ENCODE measurements around the gene DBNDD1. TPM values are rescaled to one million over a fixed set of nuclear protein-coding genes. Genes with fewer than 3 reads are reported as not detected.
"Not testable (repeated sequence)": the region's sequence is repeated elsewhere in the genome, so short reads cannot be mapped to it uniquely, and the experiment has no call there.

Gene DBNDD1, protein sequence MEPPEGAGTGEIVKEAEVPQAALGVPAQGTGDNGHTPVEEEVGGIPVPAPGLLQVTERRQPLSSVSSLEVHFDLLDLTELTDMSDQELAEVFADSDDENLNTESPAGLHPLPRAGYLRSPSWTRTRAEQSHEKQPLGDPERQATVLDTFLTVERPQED
- 0.22 and 0.41 TPM in 2 replicates for total RNA-seq

DNA sequence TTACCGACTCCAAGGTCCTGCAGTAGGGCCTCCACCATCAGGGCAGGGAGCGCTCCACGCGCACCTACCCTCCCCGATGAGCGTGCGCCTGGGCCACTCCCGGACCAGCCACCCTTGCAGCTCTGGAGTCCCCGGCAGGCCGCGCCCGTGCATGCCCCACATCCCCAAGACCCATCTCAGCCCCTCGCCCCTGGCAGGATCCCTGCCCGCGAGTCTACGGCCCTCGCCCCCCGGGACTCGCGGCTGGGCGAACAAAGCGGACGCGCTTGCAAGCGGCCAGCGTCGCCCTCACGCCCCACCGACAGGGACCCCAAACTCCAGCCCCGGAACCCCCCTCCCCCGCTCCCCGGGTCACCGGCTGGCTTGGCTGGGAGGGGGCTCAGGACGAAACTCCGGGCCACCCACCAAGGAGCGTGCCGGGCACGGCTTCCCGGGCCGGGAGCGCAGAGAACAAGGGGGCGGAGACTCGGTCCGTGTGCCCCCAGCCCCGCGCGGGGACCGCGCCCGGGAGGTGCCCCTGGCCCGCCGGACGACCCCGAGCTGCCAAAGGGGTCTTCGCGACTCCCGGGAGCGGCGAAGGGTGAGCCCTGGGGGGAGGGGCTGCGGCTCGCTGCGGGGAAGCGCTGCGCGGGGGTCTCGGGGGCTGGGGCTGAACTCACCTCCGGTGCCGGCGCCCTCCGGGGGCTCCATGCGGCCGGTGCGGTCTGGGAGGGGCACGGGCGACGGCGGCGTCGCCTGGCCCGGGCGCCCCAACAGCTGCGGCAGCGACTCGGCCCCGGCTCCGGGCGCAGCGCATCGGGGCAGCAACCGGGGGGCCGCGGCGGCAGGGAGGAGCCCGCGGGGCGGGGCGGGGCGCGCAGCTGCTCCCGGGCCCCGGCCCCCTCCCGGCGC lies at the start of gene DBNDD1:
DBNDD1 (minus strand) TSS at position 805 of the 891 bp plus-strand sequence; CDS start at position 690, 115 bp downstream.
- intact Hi-C loops (cut with micrococcal nuclease), result loop anchor here (2.0 kb wide), 1 partner anchor 46 kb away; no protein-coding TSS in a partner anchor

DNA sequence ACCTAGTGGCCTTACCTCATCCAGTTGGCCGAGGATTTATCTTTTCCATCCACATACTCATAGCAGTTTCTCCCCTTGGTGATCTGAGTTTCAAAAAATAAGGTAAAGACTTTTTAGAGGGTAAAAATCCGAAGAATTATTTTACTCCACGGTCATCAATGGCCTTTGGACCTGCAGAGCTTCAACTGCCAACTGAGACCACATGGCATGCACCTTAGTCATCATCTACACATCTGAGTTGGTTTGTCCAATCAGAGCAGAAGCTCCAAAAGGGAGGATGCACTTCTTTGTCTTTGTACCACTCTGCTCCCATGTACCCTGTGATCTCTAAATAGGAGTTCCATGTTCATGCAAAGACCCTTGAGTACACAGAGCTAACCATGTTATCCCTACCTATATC lies 42.2 kb upstream of the DBNDD1 start:
- intact Hi-C loops (cut with micrococcal nuclease), result no loop called here

DNA sequence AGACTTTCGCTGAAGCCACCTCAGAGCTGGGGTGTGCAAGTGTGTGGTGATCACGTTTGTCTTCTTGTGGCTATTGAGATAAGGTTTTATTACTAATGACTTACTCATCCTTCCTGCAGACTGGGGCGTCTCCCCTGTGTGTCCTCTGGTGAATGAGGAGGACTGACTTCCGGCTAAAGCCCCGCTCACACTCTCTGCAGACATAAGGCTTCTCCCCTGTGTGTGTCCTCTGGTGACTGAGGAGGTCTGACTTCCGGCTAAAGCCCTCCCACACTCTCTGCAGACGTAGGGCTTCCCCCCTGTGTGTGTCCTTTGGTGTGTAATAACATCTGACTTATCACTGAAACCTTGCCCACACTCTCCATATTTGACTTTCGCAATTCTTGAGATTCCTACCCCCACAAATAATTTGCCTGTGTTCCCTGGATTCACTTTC lies 38.5 kb upstream of the DBNDD1 start:
- intact Hi-C loops (cut with micrococcal nuclease), result no loop called here

DNA sequence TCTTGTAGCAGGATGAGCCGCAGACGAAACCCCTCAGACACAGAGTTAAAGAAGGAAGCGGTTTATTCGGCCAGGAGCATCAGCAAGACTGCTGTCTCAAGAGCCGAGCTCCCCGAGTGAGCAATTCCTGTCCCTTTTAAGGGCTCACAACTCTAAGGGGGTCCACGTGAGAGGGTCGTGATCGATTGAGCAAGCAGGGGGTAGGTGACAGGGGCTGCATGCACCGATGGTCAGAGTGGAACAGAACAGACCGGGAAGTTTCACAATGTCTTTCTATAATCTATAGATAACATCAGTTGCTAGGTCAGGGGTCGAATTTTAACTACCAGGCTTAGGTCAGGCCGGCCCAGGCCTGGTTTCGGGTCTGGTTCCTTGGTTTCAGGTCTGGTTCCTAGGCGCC lies 37.3 kb upstream of the DBNDD1 start:
- intact Hi-C loops (cut with micrococcal nuclease), result not testable (repeated sequence)

DNA sequence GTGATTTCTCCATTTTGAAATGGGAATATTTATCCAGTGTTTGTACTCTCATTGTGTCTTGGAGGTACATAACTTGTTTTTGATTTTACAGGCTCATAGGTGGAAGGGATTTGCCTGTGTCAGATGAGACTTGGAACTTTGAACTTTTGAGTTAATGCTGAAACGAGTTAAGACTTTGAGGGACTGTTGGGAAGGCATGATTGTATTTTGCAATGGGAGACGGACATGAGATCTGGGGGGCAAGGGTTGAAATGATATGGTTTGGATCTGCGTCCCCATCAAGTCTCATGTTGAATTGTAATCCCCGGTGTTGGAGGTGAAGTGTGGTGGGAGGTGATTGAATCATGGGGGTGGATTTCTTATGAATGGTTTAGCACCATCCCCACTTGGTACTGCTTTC lies 36.1 kb upstream of the DBNDD1 start:
- intact Hi-C loops (cut with micrococcal nuclease), result no loop called here

DNA sequence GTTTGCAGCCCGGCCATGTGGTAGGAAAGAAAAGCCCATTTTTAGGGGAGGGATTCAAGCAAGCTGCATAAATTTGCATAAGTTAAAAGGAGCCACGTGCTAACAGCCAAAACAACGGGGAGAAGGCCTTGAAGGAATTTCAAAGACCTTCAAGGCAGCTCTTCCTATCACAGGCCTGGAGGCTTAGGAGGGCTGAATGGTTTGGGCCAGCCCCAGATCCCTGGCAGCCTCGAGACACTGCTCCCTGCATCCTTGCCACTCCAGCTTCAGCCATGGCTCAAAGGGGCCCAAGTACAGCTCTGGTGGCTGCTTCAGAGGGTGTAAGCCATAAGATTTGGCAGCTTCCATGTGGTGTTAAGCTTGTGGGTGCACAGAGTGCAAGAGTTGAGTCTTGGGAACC lies 35.3 kb upstream of the DBNDD1 start:
- intact Hi-C loops (cut with micrococcal nuclease), result no loop called here

DNA sequence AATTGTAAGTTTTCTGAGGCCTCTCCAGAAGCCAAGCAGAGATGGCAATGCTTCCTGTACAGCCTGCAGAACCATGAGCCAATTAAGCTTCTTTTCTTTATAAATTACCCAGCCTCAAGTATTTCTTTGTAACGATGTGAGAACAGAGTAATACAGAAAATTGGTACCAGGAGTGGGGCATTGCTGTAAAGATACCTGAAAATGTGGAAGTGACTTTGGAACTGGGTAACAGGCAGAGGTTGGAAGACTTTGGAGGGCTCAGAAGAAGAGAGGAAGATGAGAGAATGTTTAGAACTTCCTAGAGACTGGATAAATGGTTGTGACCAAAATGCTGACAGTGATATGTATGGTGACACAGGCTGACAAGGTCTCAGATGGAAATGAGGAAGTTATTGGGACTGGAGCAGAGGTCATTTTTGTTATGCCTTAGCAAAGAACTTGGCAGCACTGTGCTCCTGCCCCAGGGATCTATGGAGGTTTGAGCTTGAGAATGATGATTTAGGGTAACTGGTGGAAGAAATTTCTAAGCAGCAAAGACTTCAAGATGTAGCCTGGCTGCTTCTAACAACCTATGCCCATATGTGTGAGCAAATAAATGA lies 34.7 kb upstream of the DBNDD1 start:
- intact Hi-C loops (cut with micrococcal nuclease), result no loop called here

DNA sequence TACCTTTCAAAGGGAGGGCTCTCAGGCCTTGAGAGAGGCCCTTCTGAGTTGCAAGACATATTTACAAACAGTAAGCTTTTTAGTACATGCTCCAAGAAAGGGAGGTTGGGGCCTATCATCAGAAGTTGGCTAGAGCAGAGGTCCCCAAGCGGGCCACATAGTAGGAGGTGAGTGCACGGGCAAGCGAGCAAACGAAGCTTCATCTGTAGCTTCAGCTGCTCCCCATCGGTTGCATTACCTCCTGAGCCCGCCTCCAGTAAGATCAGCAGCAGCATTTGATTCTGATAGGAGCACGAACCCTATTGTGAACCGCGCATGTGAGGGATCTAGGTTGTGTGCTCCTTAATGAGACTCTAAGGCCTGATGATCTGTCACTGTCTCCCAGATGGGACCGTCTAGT lies 31.7 kb upstream of the DBNDD1 start:
- intact Hi-C loops (cut with micrococcal nuclease), result no loop called here

DNA sequence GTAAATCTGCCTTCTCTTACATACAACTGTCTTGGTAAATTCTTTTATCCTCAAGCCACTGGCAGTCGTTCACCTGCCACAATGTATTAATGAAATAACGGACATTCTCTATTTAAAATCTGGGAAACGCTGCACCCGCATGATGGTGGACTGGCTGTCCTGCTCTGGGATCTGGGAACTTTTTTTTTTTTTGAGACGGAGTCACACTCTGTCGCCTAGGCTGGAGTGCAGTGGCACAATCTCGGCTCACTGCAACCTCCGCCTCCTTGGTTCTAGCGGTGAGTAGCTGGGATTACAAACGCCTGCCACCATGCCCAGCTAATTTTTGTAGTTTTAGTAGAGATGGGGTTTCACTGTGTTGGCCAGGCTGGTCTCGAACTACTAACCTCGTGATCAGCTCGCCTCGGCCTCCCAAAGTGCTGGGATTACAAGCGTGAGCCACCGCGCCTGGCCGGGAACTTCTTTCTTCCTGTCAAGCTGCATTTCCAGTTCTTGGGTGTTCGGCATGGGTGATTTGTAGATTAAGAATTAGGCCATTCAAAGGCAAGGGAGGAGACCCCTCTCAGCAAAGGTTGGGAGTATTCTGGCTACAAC lies 29.6 kb upstream of the DBNDD1 start:
- intact Hi-C loops (cut with micrococcal nuclease), result no loop called here

DNA sequence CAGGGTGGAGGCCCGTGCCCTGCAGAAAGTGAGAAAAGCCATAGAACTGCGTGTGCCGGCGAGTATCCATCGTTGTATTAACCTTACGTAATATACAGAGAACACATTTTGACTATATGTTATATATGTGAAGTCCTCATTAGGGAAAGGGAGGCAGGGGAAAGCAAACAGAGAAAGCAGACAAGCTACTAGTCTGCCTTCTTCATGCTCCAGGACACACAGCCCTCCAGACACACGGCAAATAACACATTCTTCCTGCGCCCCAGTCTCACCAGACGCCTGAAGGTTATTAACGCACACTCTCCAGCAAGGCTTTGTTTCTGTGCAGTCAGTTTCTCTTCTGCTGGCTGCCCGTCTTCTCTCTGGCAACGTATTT lies 29.1 kb upstream of the DBNDD1 start:
- intact Hi-C loops (cut with micrococcal nuclease), result no loop called here

DNA sequence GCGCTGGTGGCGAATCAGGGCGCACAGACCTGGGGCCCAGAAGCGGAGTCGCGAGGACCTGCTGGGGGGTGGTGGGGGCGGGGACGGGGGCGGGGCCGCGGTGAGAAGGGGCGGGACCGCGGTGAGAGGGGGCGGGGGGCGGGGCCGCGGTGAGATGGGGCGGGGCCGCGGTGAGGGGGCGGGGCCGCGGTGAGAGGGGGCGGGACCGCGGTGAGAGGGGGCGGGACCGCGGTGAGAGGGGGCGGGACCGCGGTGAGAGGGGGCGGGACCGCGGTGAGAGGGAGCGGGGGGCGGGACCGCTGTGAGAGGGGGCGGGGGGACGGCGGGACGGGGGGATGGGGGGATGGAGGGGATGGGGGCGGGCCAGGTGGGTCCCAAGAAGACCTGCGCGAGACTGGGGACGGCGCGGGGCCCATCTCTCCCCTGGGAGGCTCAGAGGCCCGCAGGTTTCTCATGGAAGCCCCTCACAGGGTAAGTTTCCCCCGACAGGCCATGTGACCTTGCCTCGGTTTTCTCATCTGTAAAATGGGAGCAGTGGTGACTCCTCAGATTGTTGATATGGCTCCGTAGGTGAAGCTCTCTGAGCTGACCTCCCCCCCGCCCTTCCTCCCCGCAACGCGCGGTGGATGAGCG lies 28.6 kb upstream of the DBNDD1 start:
- intact Hi-C loops (cut with micrococcal nuclease), result no loop called here

DNA sequence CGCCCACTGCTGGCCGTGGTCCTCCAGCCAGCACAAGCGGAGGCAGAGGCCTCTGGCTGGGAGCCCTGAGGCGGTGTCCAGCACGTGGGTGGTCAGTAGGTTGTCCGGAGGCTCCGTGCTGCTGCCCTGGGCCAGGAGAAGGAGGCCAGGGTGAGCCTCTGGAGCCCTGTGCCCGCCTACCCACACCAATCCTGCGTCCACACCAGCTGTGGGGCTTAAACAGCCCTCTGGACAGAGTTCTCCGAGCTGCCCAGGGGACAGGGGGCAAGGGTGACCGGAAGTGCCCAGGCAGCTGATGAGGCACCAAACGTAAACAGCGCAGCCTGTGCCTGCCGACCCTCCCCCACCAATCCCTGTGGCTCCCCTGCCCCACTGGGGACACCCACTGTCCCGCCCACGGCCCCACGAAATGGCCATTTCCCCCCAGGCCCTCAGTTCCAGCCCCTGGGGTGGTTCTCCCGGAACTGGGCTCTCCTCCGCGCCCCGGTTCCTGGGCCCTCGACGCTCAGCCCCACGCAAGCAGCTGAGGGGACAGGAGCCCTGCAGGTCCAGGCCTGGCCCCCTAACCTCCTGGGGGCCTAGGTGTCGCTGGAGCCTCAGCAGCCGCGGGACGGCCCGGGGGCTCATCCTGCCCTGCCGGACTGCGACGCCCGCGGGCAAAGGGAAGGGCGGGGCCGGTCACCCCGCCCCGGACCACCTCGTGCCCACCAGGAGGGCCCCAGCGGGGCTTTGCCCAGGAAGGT lies 27.9 kb upstream of the DBNDD1 start:
- intact Hi-C loops (cut with micrococcal nuclease), result no loop called here

DNA sequence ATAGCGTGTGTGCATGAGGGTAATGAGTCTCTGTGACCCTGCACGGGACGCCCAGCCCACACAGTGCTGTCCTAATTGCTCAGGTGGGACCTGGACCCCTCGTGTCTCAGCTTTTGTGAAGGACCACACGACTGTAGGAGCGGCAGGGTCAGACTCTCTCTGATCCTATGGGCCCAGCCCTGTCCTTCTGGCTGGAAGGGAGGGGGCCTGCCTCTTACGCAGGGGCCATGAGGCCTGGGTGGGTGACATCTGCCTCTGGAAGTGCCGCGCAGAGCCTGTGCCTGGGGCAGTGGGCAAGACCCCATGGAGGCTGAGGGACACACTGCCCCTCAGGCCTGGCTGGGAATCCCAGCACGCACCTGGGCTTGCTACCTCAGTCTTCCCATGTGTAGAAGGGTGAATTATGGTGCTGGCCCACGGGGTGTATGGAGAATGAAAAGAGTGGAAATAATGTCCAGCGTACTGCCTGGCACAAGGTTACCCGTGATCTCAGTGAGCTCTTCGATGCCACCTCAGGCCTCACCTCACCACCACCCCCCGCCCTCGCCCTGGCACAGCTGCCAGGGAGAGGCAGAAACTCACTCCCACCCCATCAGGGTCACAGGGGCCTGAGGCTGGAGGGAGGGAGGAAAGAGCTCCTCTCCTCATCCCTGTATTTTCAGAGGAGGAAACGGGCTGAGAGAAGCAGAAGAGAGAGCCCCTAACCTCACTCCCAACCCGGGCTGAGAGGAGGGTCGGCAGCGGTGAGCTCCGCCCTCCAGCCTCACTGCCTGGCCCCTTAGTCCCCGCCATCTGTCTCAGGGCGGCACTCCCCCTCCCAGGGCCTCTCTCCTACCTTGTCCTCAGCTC lies 27.1 kb upstream of the DBNDD1 start:
- intact Hi-C loops (cut with micrococcal nuclease), result no loop called here

DNA sequence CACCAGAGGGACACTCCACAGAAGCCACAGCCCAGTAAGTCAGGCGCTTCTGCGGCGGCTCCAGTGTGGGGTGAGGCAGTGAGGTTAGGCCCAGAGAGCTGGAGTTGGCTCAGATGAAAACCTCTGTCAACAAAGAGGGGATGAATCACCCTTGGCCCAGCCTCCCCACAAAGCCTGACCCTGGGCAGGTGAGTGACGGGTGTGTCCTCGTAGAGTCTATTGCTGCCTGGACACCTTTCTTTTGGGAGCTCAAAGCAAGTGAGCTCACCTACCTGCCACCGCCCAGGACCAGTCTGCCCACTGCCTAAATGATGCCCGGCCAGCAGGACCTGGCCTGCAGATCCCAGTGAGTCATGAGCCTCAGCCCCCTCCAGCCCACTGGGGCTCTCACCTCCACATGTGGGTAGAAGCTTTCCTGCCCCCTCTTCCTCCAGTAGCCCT lies 24.9 kb upstream of the DBNDD1 start:
- intact Hi-C loops (cut with micrococcal nuclease), result no loop called here

DNA sequence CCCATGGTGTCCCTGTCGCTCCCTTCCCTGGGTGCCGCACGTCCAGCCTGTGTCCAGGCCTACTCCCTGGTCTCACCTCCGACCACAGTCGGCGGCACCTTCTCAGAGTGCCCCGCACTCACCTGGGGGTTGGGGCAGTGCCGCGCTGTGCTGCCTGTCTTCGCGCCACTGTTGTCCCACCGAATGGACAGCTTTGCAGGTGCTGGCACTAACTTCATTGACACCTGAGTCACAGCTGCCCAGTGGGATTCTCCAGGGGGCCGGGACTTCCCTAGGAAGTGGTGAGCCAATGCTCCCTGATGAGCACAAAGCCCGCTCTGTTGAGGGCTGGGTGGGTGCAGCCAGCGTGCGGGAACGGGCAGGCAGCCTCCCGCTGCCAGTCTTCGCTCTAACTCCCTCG lies 24.3 kb upstream of the DBNDD1 start:
- intact Hi-C loops (cut with micrococcal nuclease), result no loop called here

DNA sequence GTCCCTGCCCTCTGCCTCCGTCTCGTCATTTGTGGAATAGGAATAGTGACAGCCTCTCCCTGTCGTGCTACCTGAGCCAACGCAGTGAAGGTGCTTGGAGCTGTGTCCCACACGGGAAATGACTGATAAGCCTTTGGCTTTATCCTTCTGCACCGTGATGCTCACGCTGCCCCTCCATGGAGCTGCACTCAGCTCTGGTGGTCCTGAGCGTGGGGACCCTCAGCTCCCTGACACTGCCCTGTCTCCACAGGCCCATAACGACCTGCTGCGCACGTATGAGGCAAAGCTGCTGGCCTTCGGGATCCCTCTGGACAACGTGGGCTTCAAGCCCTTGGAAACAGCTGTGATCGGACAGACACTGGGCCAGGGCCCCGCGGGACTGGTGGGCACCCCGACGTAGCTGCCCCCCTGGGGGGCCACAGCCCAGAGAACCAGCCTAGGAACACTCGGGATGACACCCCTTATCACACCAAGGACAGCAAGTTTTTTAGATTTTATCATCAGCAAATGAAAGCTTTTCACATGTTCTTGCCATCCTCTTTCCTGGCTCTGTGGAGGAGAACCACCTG lies 23.8 kb upstream of the DBNDD1 start:
- intact Hi-C loops (cut with micrococcal nuclease), result no loop called here

DNA sequence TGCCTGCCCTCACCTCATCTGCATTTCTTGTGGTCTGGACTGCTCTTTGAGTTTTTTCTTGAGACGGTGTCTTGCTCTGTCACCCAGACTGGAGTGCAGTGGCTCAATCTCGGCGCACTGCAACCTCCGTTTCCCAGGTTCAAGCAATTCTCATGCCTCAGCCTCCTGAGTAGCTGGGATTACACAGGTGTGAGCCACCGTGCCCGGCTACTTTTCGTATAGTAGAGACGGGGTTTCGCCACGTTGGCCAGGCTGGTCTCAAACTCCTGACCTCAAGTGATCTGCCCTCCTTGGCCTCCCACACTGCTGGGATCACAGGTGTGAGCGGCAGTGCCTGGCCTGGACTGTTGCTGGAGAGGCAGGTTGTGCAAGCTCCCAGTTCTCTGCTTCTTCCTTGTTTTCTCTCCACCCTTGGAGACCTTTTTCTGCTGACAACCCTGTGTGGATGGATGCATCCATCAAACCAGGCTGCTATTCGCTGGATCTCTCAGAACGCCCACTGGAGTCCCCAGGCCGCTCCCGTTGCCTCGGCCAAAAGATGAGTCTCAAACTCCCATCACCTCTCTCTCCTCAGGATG lies 22.7 kb upstream of the DBNDD1 start:
- intact Hi-C loops (cut with micrococcal nuclease), result no loop called here

DNA sequence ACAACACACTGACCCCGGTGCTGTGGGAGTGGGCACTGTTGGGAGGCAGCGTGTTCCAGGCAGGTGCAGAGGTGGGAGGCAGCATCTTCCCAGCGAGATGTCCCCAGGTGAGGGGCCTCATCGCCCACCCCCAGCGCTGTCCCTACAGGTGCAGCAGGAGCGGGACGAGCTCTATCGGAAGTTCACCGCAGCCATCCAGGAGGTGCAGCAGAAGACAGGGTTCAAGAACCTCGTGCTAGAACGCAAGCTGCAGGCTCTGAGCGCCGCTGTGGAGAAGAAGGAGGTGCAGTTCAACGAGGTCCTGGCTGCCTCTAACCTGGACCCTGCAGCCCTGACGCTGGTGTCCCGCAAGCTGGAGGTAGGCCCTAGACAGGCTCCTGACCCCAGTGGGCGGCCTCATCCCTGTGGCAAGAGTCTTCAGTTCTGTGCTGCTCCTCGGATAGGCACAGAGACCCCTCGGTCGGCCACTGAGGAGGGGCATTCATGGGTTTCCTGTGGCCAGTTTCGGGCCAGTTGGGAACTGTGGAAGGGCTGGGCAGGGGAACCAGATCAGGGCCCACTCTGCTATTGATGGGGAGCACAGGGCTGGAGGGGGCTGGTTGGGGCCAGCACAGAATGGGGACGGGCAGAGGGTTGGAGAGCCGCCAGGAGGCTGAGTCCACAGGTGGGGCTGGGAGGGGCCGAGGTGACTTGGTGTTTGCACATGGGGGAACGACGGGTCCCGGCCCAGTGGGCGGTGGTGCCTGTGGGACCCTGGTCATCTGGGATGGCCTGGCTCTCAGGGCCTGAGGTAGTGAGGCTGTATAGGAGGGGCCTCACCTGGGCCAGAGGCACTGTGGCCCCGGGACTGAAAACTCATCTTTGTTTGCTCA lies 21.1 kb upstream of the DBNDD1 start:
- intact Hi-C loops (cut with micrococcal nuclease), result no loop called here

Data from T-helper 1 cell treated with Interleukin-12 subunit alpha and Interleukin-12 subunit beta and Interleukin-4 antibody, amounts not matched to agents 30 ng/mL and 1 ng/mL, for 36 hours (primary cell).